ENCODE measurements around the gene LGMN.

LGMN gene
- long read RNA-seq, result 0 reads

DNA sequence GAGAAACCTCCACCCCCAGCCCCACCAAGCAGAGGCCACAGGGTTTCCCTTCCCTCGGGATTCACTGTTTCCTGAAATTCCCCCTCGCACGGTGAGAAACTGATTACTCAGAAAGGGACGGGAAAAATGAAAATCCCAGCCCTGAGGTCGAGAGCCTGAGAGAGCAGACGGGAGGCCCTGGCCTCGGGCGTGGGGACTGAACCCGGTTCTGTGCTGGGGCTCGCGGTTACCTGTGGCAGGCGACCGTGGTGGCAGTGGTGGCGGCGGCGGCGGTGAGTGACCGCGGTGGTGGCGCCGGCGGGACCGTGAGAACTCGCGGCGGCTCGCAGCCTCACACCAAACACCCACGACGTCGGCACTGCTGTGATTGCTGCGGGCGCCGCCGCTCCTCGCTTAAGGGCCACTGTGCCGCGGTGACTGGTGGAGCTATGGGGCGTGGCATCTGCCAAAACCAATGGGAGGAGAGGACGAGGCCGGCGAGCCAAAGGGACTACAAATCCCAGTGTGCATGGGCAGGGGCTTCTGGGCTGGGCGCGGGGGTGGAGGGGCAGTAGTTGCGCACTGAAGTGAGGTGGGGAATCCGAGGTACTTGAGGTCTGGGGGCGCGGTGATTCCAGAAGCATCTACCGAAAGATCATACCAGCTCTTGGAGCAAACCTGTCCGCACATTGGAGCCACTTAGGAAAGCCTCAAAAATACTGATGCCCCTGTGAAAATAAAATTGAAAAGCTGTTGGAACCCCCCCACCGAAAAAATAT lies at the start of gene LGMN:
LGMN (minus strand) TSS at position 369 of the 758 bp plus-strand sequence. CDS start 15,841 bp downstream, outside the sequence.
- Histone ChIP-seq H3K4me3 (replicated peaks; ENCODE audit: insufficient read depth, low read length) (no peak within 1 kb of the TSS), H3K27ac (replicated peaks) (no peak within 1 kb of the TSS), H3K27me3 (ENCODE audit: insufficient read depth, poor library complexity, severe bottlenecking) (peaks cover 26% of the 10 kb centered on the region)
- no peak for DNase-seq (ENCODE audit: low read depth in 1 of 2, low spot score in 1 of 2)
- no peak for TF ChIP-seq POLR2AphosphoS5 (IDR thresholded peaks at IDR 0.05; ENCODE audit: low read depth)
- no peak for TF ChIP-seq CTCF (IDR thresholded peaks at IDR 0.05; ENCODE audit: insufficient read depth, low read length)
- no peak for TF ChIP-seq REST (IDR thresholded peaks at IDR 0.05; ENCODE audit: insufficient replicate concordance, low read depth)
- TF ChIP-seq SPI1 (IDR thresholded peaks at IDR 0.05; ENCODE audit: borderline replicate concordance, low read depth), result no peak
- TF ChIP-seq GABPA (IDR thresholded peaks at IDR 0.05; ENCODE audit: low read depth), result no peak

GRCh38 chr14:92794961-92795360 lies 46.5 kb upstream of the LGMN start:
- no peaks in the 10 kb centered on the region for H3K27me3 ChIP-seq (ENCODE audit: insufficient read depth, poor library complexity, severe bottlenecking)
- DNase-seq (ENCODE audit: low read depth in 1 of 2, low spot score in 1 of 2), result no peak
- peak overlapping the region; percentile 81 for H3K4me3 ChIP-seq (replicated peaks; ENCODE audit: insufficient read depth, low read length)
- H3K27ac ChIP-seq (replicated peaks), result peak overlapping the region; percentile 84
- TF ChIP-seq SPI1 (IDR thresholded peaks at IDR 0.05; ENCODE audit: borderline replicate concordance, low read depth) (no peak), GABPA (IDR thresholded peaks at IDR 0.05; ENCODE audit: low read depth) (no peak), REST (IDR thresholded peaks at IDR 0.05; ENCODE audit: insufficient replicate concordance, low read depth) (no peak), POLR2AphosphoS5 (IDR thresholded peaks at IDR 0.05; ENCODE audit: low read depth) (no peak), CTCF (IDR thresholded peaks at IDR 0.05; ENCODE audit: insufficient read depth, low read length) (no peak)

- Histone ChIP-seq H3K27ac (replicated peaks) (peak overlapping the region; percentile 84), H3K27me3 (ENCODE audit: insufficient read depth, poor library complexity, severe bottlenecking) (no peaks in the 10 kb centered on the region), H3K4me3 (replicated peaks; ENCODE audit: insufficient read depth, low read length) (peak overlapping the region; percentile 81)
- no peak for DNase-seq (ENCODE audit: low read depth in 1 of 2, low spot score in 1 of 2)
- TF ChIP-seq POLR2AphosphoS5 (IDR thresholded peaks at IDR 0.05; ENCODE audit: low read depth) (no peak), GABPA (IDR thresholded peaks at IDR 0.05; ENCODE audit: low read depth) (no peak), SPI1 (IDR thresholded peaks at IDR 0.05; ENCODE audit: borderline replicate concordance, low read depth) (no peak), REST (IDR thresholded peaks at IDR 0.05; ENCODE audit: insufficient replicate concordance, low read depth) (no peak), CTCF (IDR thresholded peaks at IDR 0.05; ENCODE audit: insufficient read depth, low read length) (no peak)
Measured at GRCh38 chr14:92794547-92794941, 46.1 kb upstream of the LGMN start.
